Naive thymus-derived CD8-positive, alpha-beta T cell (primary cell): ENCODE results near the gene GCAT. TPM values are rescaled to one million over a fixed set of nuclear protein-coding genes. Genes with fewer than 3 reads are reported as not detected.

Experiments
- ATAC-seq, 2 donors: fragments of 150-1000 bp; cut with Tn5 transposase in 1 of 2; sonication (Bioruptor Pico), chemical (Tn5 transposase) in 1 of 2; 1 replicate in 1 of 2; 2 replicates in 1 of 2; pipeline ENCODE4 v1.10.0; 2021; ENCODE audit warnings: mild to moderate bottlenecking in 2 of 2, moderate library complexity in 2 of 2
- POLR2A ChIA-PET: fragments of 350-600 bp; sonication (Branson Sonifier 250); formaldehyde crosslinking; loops from one replicate; lab custom pipeline; 2021; ENCODE audit warnings: antibody characterized with exemption; lab: Charles Lee
- DNase-seq, 10 donors: peaks; one replicate each; pipeline versions ENCODE4 v3.0.0 to v3.0.0-alpha.2; 2020 to 2022
- H3K27ac Mint-ChIP-seq, 10 donors: one replicate each; pipeline ENCODE4 v1.8.0; 2020 to 2022; ENCODE audit warnings: mild to moderate bottlenecking in 10 of 10, mixed read lengths in 10 of 10, moderate library complexity in 4 of 10, inconsistent platforms in 1 of 10
- H3K27me3 Mint-ChIP-seq, 5 donors: one replicate each; pipeline ENCODE4 v1.8.0; 2021 to 2022; ENCODE audit warnings: mixed read lengths in 5 of 5
- H3K36me3 Mint-ChIP-seq, 3 donors: one replicate each; pipeline ENCODE4 v1.8.0; 2020 to 2022; ENCODE audit warnings: mixed read lengths in 3 of 3, mild to moderate bottlenecking in 2 of 3, inconsistent platforms in 1 of 3
- H3K4me1 Mint-ChIP-seq, 4 donors: one replicate each; pipeline ENCODE4 v1.8.0; 2021 to 2022; ENCODE audit warnings: mixed read lengths in 4 of 4
- H3K4me3 Mint-ChIP-seq, 10 donors: one replicate each; pipeline ENCODE4 v1.8.0; 2020 to 2022; ENCODE audit warnings: mild to moderate bottlenecking in 10 of 10, mixed read lengths in 10 of 10, moderate library complexity in 6 of 10, inconsistent platforms in 1 of 10
- H3K9me3 Mint-ChIP-seq, 9 donors: one replicate each; pipeline ENCODE4 v1.8.0; 2020 to 2022; ENCODE audit warnings: mixed read lengths in 9 of 9, mild to moderate bottlenecking in 3 of 9, inconsistent platforms in 1 of 9, moderate library complexity in 1 of 9
- polyA plus RNA-seq, 3 donors: library from polyadenylated mRNA; unstranded; fragments of 300-500 nt; fragmentation: Illumina TruSeq; gene quantifications; one replicate each; pipeline ENCODE4 v1.2.3, GENCODE V29; 2021
- total RNA-seq, 8 experiments: library from RNA in 2 of 8; stranded (reverse) in 2 of 8; gene quantifications; one replicate each; pipeline ENCODE4 v1.2.3 and lab custom pipeline; 2021 to 2026

The GCAT gene
- total and polyA plus RNA-seq, 5 experiments from 2014 or later: 1.8 to 7.6 (median 4.0) TPM

DNA sequence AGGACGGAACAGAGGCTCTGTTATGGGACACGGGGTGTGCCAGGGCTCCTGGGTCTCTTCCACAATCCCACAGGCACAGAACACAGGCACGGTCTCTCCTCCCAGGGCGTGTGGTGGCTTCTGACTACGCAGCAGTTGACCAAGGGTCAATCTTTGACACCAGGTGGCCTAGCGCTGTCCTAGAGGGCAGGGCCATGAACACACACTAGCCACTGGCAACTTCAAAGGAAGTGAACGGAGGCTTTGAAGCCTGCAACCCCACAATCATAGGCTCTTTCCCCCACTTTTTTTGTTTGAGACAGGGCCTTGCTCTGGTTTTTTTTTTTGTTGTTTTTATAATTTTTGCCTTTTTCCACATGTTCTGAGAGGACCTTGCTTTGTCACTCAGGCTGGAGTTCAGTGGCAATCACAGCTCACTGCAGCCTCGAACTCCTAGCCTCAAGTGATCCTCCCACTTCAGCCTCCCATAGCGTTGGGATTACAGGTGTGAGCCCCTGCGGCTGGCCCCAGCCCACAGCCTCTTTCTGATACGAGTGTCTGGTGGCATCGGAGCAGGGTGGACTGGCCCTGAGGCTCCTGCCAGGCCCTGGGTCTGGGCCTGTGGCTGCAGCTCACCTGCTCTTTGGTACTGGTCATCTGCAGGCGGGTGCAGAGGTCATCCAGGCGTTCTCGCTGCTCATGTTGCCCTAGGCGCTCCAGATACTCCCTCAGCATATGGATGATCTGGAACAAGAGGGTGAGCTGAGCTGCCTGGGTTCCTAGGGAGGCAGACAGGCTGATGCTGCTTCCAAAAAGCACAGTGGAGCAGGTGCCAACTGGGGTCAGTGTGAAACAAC, 24.5 kb downstream of the GCAT start:
- peaks cover 0 to 5% (median 0%) of the 10 kb centered on the region in 4 donors for H3K4me1 Mint-ChIP-seq
- H3K27ac Mint-ChIP-seq: no peak overlapping the region
- DNase-seq (no peak), ATAC-seq (no peak)
- H3K4me3 Mint-ChIP-seq: no peak overlapping the region
- H3K36me3 Mint-ChIP-seq: peaks cover 0 to 61% (median 6%) of the 10 kb centered on the region in 3 donors
- no peaks in the 10 kb centered on the region for H3K9me3 Mint-ChIP-seq
- no peaks in the 10 kb centered on the region for H3K27me3 Mint-ChIP-seq
- POLR2A ChIA-PET: interaction anchor here (2.2 kb wide), 1 partner anchor 12 kb away, joined by 8 read pairs; the partner anchor contains the start of gene ANKRD54

DNA sequence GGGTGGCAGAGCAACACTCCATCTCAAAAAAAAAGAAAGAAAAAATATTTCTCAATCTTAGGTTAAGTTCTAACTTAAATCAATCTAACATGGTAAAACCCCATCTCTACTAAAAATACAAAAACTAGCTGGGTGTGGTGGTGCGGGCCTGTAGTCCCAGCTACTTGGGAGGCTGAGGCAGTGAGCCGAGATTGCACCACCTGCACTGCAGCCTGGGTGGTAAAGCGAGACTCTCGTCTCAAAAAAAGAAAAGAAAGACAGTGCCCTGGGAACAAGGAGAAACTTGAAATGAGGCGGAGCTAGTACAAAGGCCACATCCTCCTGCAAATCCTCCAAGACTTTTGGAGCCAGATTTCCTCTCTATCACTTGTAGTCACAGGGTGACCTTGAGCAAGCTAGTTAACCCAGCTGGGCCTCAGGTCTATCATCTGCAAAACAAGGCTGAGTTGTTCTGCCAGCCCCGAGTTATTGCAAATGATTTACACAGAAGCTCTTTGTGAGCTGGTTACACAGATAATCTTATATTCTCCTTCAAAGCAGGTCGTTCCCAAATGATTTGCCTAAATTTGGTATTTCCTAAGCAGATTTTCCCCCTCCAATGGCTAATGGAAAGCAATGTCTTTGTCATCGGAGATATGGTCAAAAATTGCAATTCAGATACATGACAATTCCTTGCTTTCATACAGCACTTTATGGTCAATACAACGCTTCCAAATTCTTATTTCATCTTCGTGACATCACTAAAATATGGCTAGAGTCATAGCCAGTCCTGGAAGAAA, 34.5 kb downstream of the GCAT start:
- H3K27me3 Mint-ChIP-seq: no peaks in the 10 kb centered on the region
- H3K4me3 Mint-ChIP-seq: peak overlapping the region; percentile 56 to 83 (median 65)
- H3K4me1 Mint-ChIP-seq: peaks cover 7 to 22% (median 20%) of the 10 kb centered on the region in 4 donors
- ATAC-seq: no peak
- H3K27ac Mint-ChIP-seq: peak overlapping the region in 6 of 10 donors; percentile 24 to 63 (median 38)
- no peak for DNase-seq
- POLR2A ChIA-PET: interaction anchor here (0.6 to 1.2 kb wide), 4 partner anchors 14 to 295 kb away, joined by 3 read pairs; partner anchors contain the start of gene GALR3
- H3K9me3 Mint-ChIP-seq: peaks cover 0 to 2% (median 0%) of the 10 kb centered on the region in 9 donors
- peaks cover 0 to 27% (median under 1%) of the 10 kb centered on the region in 3 donors for H3K36me3 Mint-ChIP-seq

DNA sequence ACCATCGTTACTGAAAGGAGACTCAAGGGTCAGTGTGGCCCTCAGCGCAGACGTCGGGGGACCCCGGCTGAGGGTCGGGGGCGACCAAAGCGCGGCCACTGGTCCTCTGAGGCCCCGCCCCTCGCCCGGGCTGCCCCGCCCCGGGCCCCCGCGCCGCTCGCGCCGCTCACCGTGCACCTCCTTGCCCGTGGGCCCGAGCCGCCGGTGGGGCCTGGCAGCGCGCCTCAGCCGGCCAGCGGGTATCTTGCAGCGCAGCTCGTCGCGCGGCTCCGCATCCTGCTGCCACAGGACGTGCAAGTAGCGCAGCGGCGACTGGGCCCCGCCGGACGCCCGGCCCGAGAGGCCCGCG, 36.0 kb downstream of the GCAT start:
- H3K27ac Mint-ChIP-seq: peak overlapping the region in 9 of 10 donors; percentile 75 to 94 (median 87)
- peaks cover 9 to 34% (median 30%) of the 10 kb centered on the region in 4 donors for H3K4me1 Mint-ChIP-seq
- POLR2A ChIA-PET: interaction anchor here (0.5 to 1.9 kb wide), 16 partner anchors 9 to 1466 kb away, joined by 3 to 10 read pairs (median 5); partner anchors contain the start of genes C22orf23, GGA1, MICALL1 and POLR2F
- ATAC-seq: peak; percentile 31 to 43
- no peaks in the 10 kb centered on the region for H3K27me3 Mint-ChIP-seq
- H3K4me3 Mint-ChIP-seq: peak overlapping the region; percentile 77 to 92 (median 88)
- peak in 3 of 10 donors; percentile 22 to 77 (median 51) for DNase-seq
- H3K9me3 Mint-ChIP-seq: peaks cover 0 to 2% (median 0%) of the 10 kb centered on the region in 9 donors
- peaks cover 0 to 12% (median 0%) of the 10 kb centered on the region in 3 donors for H3K36me3 Mint-ChIP-seq

DNA sequence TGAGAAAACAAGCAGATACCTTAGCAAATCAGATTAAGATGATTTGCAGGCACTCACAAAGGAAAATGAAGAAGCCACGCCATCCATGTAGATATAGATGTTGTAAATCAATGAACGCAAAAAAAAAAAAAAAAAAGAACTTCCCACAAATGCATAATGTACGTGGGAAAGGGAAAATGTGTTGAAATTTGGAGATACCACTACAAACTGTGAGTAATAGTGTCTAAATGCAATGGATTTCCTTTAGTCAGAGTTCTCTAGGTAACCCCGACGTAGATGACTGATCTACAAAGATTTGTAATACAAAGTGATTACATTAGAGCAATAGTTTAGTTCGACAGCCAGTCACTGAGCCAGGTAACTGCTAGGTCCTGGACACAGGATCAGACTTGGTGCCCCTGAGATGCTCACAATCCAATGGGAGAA, 37.2 kb downstream of the GCAT start:
- DNase-seq (no peak), ATAC-seq (no peak)
- POLR2A ChIA-PET: interaction anchor here (0.7 to 1.9 kb wide), 13 partner anchors 10 to 237 kb away, joined by 3 to 10 read pairs (median 5); partner anchors contain the start of gene GGA1
- peaks cover 16 to 44% (median 41%) of the 10 kb centered on the region in 4 donors for H3K4me1 Mint-ChIP-seq
- H3K9me3 Mint-ChIP-seq: peaks cover 0 to 2% (median 0%) of the 10 kb centered on the region in 9 donors
- H3K36me3 Mint-ChIP-seq: peaks cover 0 to 4% (median 0%) of the 10 kb centered on the region in 3 donors
- H3K4me3 Mint-ChIP-seq: peak overlapping the region; percentile 76 to 93 (median 88)
- H3K27ac Mint-ChIP-seq: peak overlapping the region in 8 of 10 donors; percentile 86 to 94 (median 92)
- H3K27me3 Mint-ChIP-seq: no peaks in the 10 kb centered on the region

DNA sequence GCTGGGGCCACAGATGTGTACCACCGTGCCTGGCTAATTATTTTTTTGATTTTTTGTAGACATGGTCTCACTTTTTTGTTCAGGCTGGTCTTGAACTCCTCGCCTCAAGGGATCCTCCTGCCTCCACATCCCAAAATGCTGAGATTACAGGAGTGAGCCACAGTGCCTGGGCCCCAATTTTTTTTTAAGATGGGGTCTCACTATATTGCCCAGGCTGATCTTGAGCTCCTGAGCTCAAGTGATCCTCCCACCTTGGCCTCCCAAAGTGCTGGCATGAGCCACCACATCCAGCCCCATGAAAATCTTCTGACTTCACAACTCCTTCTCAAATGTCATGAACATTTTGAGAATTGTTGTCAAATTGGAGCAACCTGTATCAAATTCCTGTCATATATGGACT, 38.7 kb downstream of the GCAT start:
- DNase-seq (no peak), ATAC-seq (no peak)
- Mint-ChIP-seq H3K4me3 (peak overlapping the region in 5 of 10 donors; percentile 5 to 60 (median 32)), H3K27me3 (no peaks in the 10 kb centered on the region), H3K27ac (peak overlapping the region in 1 of 10 donors; percentile 59), H3K36me3 (peaks cover 0 to 11% (median 7%) of the 10 kb centered on the region in 3 donors), H3K4me1 (peaks cover 20 to 55% (median 52%) of the 10 kb centered on the region in 4 donors), H3K9me3 (peaks cover 0 to 2% (median 0%) of the 10 kb centered on the region in 9 donors)
- POLR2A ChIA-PET: no interaction called here

DNA sequence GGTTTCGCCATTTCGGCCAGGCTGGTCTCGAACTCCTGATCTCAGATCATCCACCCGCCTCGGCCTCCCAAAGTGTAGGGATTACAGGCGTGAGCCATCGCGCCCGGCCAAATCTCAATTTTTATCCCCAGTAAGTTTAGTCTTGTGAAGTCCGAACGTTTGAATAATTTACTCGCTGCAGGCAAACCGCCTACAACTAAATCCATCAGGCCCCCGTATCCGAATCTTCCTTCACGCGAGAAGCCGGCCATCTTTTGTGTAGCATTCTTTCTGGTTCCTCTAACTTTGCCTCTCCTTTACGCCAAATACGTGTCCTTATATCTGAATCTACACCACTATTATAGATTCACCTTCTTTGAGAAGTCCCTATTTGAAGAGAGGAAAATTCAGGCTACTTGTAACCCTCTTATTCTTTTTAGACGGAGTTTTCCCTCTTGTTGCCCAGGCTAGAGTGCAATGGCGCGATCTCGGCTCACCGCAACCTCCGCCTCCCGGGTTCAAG, 40.9 kb downstream of the GCAT start:
- peaks cover 21 to 57% (median 48%) of the 10 kb centered on the region in 4 donors for H3K4me1 Mint-ChIP-seq
- H3K27ac Mint-ChIP-seq: peak overlapping the region; percentile 97 to 100 (median 99)
- H3K36me3 Mint-ChIP-seq: peaks cover 0 to 31% (median 7%) of the 10 kb centered on the region in 3 donors
- POLR2A ChIA-PET: interaction anchor here (0.7 kb wide), 2 partner anchors 17 to 167 kb away, joined by 3 to 5 read pairs; no protein-coding TSS in a partner anchor
- peaks cover 0 to 2% (median 0%) of the 10 kb centered on the region in 9 donors for H3K9me3 Mint-ChIP-seq
- no peak for ATAC-seq
- peak overlapping the region; percentile 88 to 99 (median 97) for H3K4me3 Mint-ChIP-seq
- no peaks in the 10 kb centered on the region for H3K27me3 Mint-ChIP-seq
- peak in 5 of 10 donors; percentile 4 to 42 (median 16) for DNase-seq

DNA sequence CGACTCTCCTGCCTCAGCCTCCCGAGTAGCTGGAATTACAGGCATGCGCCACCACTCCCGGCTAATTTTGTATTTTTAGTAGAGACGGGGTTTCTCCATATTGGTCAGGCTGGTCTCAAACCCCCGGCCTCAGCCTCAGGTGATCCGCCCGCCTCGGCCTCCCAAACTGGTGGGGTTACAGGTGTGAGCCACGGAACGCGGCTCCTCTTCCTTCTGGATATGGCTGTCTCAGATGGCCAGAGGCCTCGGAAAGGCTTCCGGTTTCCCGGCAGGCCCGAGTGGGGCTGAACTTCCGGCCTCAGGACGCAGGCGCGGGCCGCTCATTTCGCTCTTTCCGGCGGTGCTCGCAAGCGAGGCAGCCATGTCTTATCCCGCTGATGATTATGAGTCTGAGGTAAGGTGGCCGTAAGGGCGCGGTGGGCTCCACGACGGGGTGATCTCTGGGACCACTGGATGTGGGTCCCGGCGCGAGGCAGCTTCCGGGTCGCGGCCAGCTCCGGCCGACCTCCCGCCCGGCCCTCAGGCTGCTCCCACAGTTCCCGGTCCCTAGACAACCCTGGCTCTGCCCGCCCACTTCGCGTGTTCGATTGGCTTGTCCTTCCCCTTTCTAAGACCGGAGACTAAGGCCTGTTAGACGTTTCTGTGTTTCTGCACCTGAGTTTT, 41.5 kb downstream of the GCAT start, which contains the start of gene EIF3L:
EIF3L (plus strand) TSS at position 331 of the 663 bp plus-strand sequence; CDS start at position 362, 31 bp downstream.
- peaks cover 0 to 2% (median 0%) of the 10 kb centered on the region in 9 donors for H3K9me3 Mint-ChIP-seq
- H3K27me3 Mint-ChIP-seq: no peaks in the 10 kb centered on the region
- H3K27ac Mint-ChIP-seq: peak within 1 kb of the TSS; percentile 97 to 100 (median 99)
- H3K4me3 Mint-ChIP-seq: peak within 1 kb of the TSS; percentile 88 to 99 (median 97)
- H3K36me3 Mint-ChIP-seq: peaks cover 0 to 36% (median 10%) of the 10 kb centered on the region in 3 donors
- peak; percentile 75 to 91 (median 82) for DNase-seq
- ATAC-seq: peak; percentile 70 to 72
- POLR2A ChIA-PET: interaction anchor here (0.6 kb wide), 1 partner anchor 107 kb away, joined by 3 read pairs; no protein-coding TSS in a partner anchor
- peaks cover 25 to 61% (median 53%) of the 10 kb centered on the region in 4 donors for H3K4me1 Mint-ChIP-seq

DNA sequence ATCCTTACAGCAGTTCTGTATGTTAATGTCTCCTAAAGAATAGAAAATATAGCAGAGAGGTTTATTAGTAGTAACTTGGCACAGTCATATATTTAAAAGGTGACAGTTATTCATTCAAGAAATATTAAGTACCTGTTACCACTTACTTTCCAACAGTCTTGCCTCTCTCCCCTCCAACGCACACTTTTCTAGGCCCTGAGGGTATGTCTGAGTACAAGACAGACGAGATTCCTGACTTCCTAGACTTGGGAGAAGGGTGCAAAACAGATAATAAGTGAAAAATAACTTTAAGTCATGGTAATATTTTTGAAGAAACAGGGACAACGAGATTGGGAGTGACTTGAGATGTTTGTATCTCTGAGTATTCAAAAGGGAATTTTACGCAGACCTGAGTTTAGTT, 43.1 kb downstream of the GCAT start:
- H3K4me3 Mint-ChIP-seq: peak overlapping the region; percentile 38 to 99 (median 96)
- H3K4me1 Mint-ChIP-seq: peaks cover 32 to 72% (median 63%) of the 10 kb centered on the region in 4 donors
- POLR2A ChIA-PET: no interaction called here
- peak overlapping the region in 9 of 10 donors; percentile 40 to 99 (median 53) for H3K27ac Mint-ChIP-seq
- ATAC-seq (no peak), DNase-seq (no peak)
- H3K27me3 Mint-ChIP-seq: no peaks in the 10 kb centered on the region
- H3K36me3 Mint-ChIP-seq: peaks cover 0 to 52% (median 15%) of the 10 kb centered on the region in 3 donors
- H3K9me3 Mint-ChIP-seq: no peaks in the 10 kb centered on the region

DNA sequence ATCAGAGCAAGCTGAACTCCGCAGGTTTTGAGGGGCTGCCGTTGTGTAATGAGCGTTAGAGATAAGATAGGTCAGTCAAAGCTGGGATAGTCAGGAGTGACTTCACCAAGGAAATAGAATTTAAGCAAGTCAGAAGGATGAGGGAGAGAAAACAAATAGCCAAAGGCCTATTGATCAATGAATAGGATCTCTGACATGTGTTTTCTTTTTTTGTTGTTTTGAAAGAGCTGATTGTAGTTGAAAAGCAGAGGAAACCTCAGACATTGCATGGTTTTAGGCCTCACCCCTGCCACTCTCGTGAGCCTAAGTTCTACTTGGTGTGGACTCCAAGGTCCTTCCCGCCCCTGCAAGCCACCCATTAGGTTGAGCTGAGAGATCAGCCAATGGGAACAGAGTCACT, 44.7 kb downstream of the GCAT start:
- POLR2A ChIA-PET: interaction anchor here (2.2 kb wide), 1 partner anchor 9 kb away, joined by 6 read pairs; the partner anchor contains the start of gene ANKRD54
- Mint-ChIP-seq H3K4me3 (peak overlapping the region in 1 of 10 donors; percentile 9), H3K36me3 (peaks cover 0 to 67% (median 15%) of the 10 kb centered on the region in 3 donors), H3K9me3 (no peaks in the 10 kb centered on the region), H3K27me3 (no peaks in the 10 kb centered on the region), H3K27ac (peak overlapping the region in 5 of 10 donors; percentile 40 to 81 (median 56)), H3K4me1 (peaks cover 32 to 73% (median 62%) of the 10 kb centered on the region in 4 donors)
- ATAC-seq (no peak), DNase-seq (no peak)

DNA sequence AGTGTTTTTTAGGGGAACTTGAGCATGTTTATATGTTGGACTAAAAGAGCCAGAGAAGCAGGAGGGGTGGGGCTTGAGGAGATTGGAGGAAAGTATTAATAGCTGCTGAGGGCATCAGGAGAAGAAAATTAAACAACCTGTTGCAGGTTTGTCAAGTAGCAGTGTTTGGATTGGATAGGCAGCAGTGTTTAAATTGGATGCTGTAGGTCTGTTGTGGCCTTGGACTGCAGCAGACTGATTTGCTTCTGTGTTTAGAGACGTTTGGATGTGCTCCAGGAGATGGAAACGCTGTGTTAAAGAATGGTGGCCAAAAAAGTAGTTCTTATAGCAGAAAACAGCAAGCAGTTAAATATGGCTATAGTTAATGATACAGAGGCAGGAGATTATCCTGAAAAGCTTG, 47.2 kb downstream of the GCAT start:
- POLR2A ChIA-PET: interaction anchor here (1.2 kb wide), 1 partner anchor 11 kb away, joined by 5 read pairs; the partner anchor contains the start of gene ANKRD54
- Mint-ChIP-seq H3K36me3 (peaks cover 0 to 90% (median 15%) of the 10 kb centered on the region in 3 donors), H3K4me1 (peaks cover 23 to 55% (median 41%) of the 10 kb centered on the region in 4 donors), H3K27ac (peak overlapping the region in 5 of 10 donors; percentile 6 to 56 (median 17)), H3K27me3 (no peaks in the 10 kb centered on the region), H3K9me3 (no peaks in the 10 kb centered on the region), H3K4me3 (no peak overlapping the region)
- DNase-seq (no peak), ATAC-seq (no peak)

DNA sequence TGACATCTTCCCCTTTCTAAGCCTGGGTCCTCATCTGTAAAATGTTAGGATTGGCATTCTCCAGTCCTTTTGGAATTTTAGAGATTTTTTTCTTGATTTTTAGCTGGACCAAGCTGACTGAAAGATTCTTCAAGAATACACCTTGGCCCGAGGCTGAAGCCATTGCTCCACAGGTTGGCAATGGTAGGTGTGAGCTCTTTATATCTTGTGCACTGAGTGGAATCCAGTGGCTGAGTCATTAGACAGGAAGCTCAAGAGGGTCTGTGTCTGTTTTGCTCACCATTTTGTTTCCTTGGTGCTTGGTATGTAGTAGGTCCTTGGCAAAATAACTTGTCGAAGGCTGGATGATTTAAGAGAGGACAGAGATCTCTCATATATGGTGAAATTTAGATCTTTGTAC, 47.7 kb downstream of the GCAT start:
- H3K9me3 Mint-ChIP-seq: no peaks in the 10 kb centered on the region
- no peak for DNase-seq
- peaks cover 23 to 51% (median 38%) of the 10 kb centered on the region in 4 donors for H3K4me1 Mint-ChIP-seq
- H3K36me3 Mint-ChIP-seq: peaks cover 0 to 95% (median 15%) of the 10 kb centered on the region in 3 donors
- ATAC-seq: no peak
- no peaks in the 10 kb centered on the region for H3K27me3 Mint-ChIP-seq
- POLR2A ChIA-PET: interaction anchor here (1.2 kb wide), 1 partner anchor 11 kb away, joined by 5 read pairs; the partner anchor contains the start of gene ANKRD54
- peak overlapping the region in 5 of 10 donors; percentile 1 to 62 (median 22) for H3K27ac Mint-ChIP-seq
- peak overlapping the region in 1 of 10 donors; percentile 30 for H3K4me3 Mint-ChIP-seq
